Trophoblast cell (in vitro differentiated cells and primary cell): ENCODE measurements around the gene SLC38A7.

Experiments
- DNase-seq, 2 donors: peaks; one replicate each; pipeline ENCODE4 v3.0.0-alpha.2; 2016
- H2AFZ ChIP-seq: 2 replicates; pipeline ENCODE4 v1.6.1; 2013; ENCODE audit warnings: low read length, moderate library complexity, mild to moderate bottlenecking; ENCODE audit not compliant: insufficient read depth, poor library complexity
- H2AK5ac ChIP-seq: 2 replicates; pipeline ENCODE4 v1.6.1; 2013; ENCODE audit warnings: mild to moderate bottlenecking, low read length
- H2BK120ac ChIP-seq: 2 replicates; pipeline ENCODE4 v1.6.1; 2013; ENCODE audit warnings: low read length, mild to moderate bottlenecking, moderate library complexity; ENCODE audit not compliant: insufficient read depth, poor library complexity
- H2BK12ac ChIP-seq: 2 replicates; pipeline ENCODE4 v1.6.1; 2013; ENCODE audit warnings: mild to moderate bottlenecking, low read length, moderate library complexity
- H2BK5ac ChIP-seq: 2 replicates; pipeline ENCODE4 v1.6.1; 2013; ENCODE audit warnings: low read length, low read depth, moderate library complexity, mild to moderate bottlenecking; ENCODE audit not compliant: poor library complexity
- H3K14ac ChIP-seq: 2 replicates; pipeline ENCODE4 v1.6.1; 2013; ENCODE audit warnings: mild to moderate bottlenecking, low read length
- H3K18ac ChIP-seq: 2 replicates; pipeline ENCODE4 v1.6.1; 2013; ENCODE audit warnings: mild to moderate bottlenecking, low read length
- H3K23ac ChIP-seq: 2 replicates; pipeline ENCODE4 v1.6.1; 2013; ENCODE audit warnings: low read length
- H3K27ac ChIP-seq: 2 replicates; pipeline ENCODE4 v1.5.1; 2013; ENCODE audit warnings: low read depth, mild to moderate bottlenecking, inconsistent platforms, low read length, moderate library complexity
- H3K27me3 ChIP-seq: 2 replicates; pipeline ENCODE4 v1.6.1; 2013; ENCODE audit warnings: inconsistent platforms, mild to moderate bottlenecking, low read length, moderate library complexity; ENCODE audit not compliant: insufficient read depth
- H3K36me3 ChIP-seq, 2 experiments: 1 replicate in 1 of 2; 2 replicates in 1 of 2; pipeline ENCODE4 v1.6.1; 2013; ENCODE audit warnings: low read length in 2 of 2, mild to moderate bottlenecking in 2 of 2, moderate library complexity in 1 of 2; ENCODE audit not compliant: insufficient read depth in 2 of 2, control insufficient read depth in 1 of 2
- H3K4ac ChIP-seq: 2 replicates; pipeline ENCODE4 v1.6.1; 2013; ENCODE audit warnings: low read depth, mild to moderate bottlenecking, low read length, moderate library complexity
- H3K4me1 ChIP-seq, 2 experiments: 1 replicate in 1 of 2; 2 replicates in 1 of 2; pipeline ENCODE4 v1.6.1; 2013; ENCODE audit warnings: low read length in 2 of 2, mild to moderate bottlenecking in 2 of 2, moderate library complexity in 1 of 2; ENCODE audit not compliant: insufficient read depth in 2 of 2, control insufficient read depth in 1 of 2
- H3K4me2 ChIP-seq: 2 replicates; pipeline ENCODE4 v1.6.1; 2013; ENCODE audit warnings: inconsistent platforms, mild to moderate bottlenecking, low read length, moderate library complexity
- H3K4me3 ChIP-seq: 2 replicates; pipeline ENCODE4 v1.5.1; 2013; ENCODE audit warnings: mild to moderate bottlenecking, low read depth, low read length, inconsistent platforms
- H3K79me1 ChIP-seq: one replicate; pipeline ENCODE4 v1.6.1; 2013; ENCODE audit warnings: low read length
- H3K79me2 ChIP-seq: 2 replicates; pipeline ENCODE4 v1.6.1; 2013; ENCODE audit warnings: low read length, mild to moderate bottlenecking; ENCODE audit not compliant: control insufficient read depth, insufficient read depth, poor library complexity
- H3K9ac ChIP-seq: 2 replicates; pipeline ENCODE4 v1.6.1; 2013; ENCODE audit warnings: mild to moderate bottlenecking, low read length
- H3K9me3 ChIP-seq: 2 replicates; pipeline ENCODE4 v1.6.1; 2013; ENCODE audit warnings: low read depth, mild to moderate bottlenecking, control low read depth, inconsistent platforms, low read length; ENCODE audit not compliant: insufficient read depth
- H4K12ac ChIP-seq: 2 replicates; pipeline ENCODE4 v1.6.1; 2013; ENCODE audit warnings: low read depth, mild to moderate bottlenecking, low read length, moderate library complexity
- H4K8ac ChIP-seq: 2 replicates; pipeline ENCODE4 v1.6.1; 2013; ENCODE audit warnings: low read depth, mild to moderate bottlenecking, low read length, moderate library complexity
- H4K91ac ChIP-seq: one replicate; pipeline ENCODE4 v1.6.1; 2013; ENCODE audit warnings: low read depth, mild to moderate bottlenecking, low read length, moderate library complexity
- WGBS: extraction: QIAGEN DNeasy Blood & Tissue Kit; methylation state at CpG from one replicate; pipeline ENCODE4 v1.1.7; 2013; ENCODE audit warnings: missing lambda C conversion rate; ENCODE audit not compliant: insufficient read length, insufficient coverage; ENCODE audit errors: extremely low coverage; 5-methylcytosine and 5-hydroxymethylcytosine counted together

The SLC38A7 gene

DNA sequence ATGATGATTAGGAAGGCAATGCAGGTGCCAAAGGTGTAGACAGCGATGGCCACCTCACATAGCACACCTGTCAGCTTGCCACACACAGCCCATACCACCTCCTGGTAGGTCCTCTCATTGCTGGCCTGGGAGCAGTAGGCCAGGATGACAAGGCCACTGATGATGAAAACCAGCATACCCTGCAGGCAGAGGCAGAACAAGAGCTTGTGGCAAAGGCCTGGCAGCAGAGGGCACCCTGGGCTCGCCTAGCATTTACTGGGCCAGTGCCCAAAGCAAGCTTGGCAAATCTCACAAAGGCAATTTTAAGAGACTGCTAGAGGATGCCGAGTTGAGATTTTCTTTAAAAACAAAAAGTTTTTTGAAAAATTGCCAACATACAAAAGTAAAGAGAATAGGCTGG, 5.9 kb downstream of the SLC38A7 start:
- Histone ChIP-seq H3K18ac (no peak overlapping the region), H3K14ac (no peak overlapping the region), H2AFZ (no peak overlapping the region), H3K23ac (no peak overlapping the region), H3K79me2 (peaks cover 2% of the 10 kb centered on the region), H3K36me3 (peaks cover 39 to 45% of the 10 kb centered on the region in 2 experiments), H3K4me2 (no peak overlapping the region), H3K27me3 (no peaks in the 10 kb centered on the region), H3K79me1 (no peaks in the 10 kb centered on the region), H4K8ac (no peak overlapping the region), H2BK12ac (no peak overlapping the region), H2BK120ac (no peak overlapping the region), H3K27ac (no peak overlapping the region), H3K4me1 (peaks cover 5 to 7% of the 10 kb centered on the region in 2 experiments), H2AK5ac (no peak overlapping the region), H4K91ac (no peak overlapping the region), H3K9ac (no peak overlapping the region), H3K4ac (no peak overlapping the region), H3K9me3 (peaks cover 2% of the 10 kb centered on the region), H4K12ac (no peak overlapping the region), H3K4me3 (no peak overlapping the region), H2BK5ac (no peak overlapping the region)
- WGBS, result no CpG with 5 or more reads among the region's 3 CpGs
- no peak for DNase-seq

GRCh38 chr16:58678269-58678668, 6.3 kb downstream of the SLC38A7 start:
- H4K91ac ChIP-seq, result no peak overlapping the region
- no peak overlapping the region for H2AFZ ChIP-seq
- H3K23ac ChIP-seq, result no peak overlapping the region
- H3K4me2 ChIP-seq, result no peak overlapping the region
- H3K9ac ChIP-seq, result no peak overlapping the region
- peaks cover under 1 to 3% of the 10 kb centered on the region in 2 experiments for H3K4me1 ChIP-seq
- no CpG with 5 or more reads among the region's 4 CpGs for WGBS
- peaks cover 2% of the 10 kb centered on the region for H3K9me3 ChIP-seq
- no peak overlapping the region for H2BK12ac ChIP-seq
- no peak overlapping the region for H2AK5ac ChIP-seq
- H3K27ac ChIP-seq, result no peak overlapping the region
- H4K12ac ChIP-seq, result no peak overlapping the region
- DNase-seq, result no peak
- H3K14ac ChIP-seq, result no peak overlapping the region
- no peaks in the 10 kb centered on the region for H3K79me1 ChIP-seq
- no peaks in the 10 kb centered on the region for H3K27me3 ChIP-seq
- H3K18ac ChIP-seq, result no peak overlapping the region
- no peak overlapping the region for H3K4ac ChIP-seq
- H2BK5ac ChIP-seq, result no peak overlapping the region
- no peak overlapping the region for H2BK120ac ChIP-seq
- no peak overlapping the region for H3K4me3 ChIP-seq
- H3K79me2 ChIP-seq, result no peaks in the 10 kb centered on the region
- peaks cover 39 to 45% of the 10 kb centered on the region in 2 experiments for H3K36me3 ChIP-seq
- no peak overlapping the region for H4K8ac ChIP-seq

DNA sequence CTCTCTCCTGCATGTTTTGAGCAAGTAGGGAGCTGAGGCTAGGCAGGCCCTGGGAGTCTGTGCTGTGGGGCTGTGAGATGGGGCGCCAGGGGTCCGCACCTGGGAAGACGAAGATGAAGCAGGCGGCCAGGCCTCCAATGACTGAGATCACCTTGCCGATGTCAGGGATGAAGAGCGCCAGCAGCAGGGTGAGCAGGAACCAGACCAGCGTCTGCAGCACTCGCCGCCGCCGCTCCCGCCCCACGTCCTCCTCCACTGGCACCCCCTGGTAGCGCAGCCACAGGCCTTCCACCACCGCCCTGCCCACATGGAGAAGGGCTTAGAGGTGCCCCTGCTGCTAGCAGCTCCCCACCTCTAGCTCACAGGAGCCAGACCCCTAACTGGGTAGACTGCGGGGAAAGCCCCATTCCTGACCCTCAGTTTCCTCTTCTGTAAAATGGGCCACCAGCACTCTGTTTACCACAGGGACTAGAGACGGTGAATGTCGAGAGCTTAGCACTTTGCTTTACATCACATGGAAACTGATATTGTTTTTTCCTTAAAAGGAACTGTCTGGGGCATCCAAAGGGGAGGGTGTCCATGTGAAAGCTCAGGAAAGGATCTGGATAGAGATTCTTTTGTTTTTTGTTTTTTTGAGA, 13.5 kb downstream of the SLC38A7 start:
- no peak overlapping the region for H3K4me3 ChIP-seq
- no peak overlapping the region for H3K4ac ChIP-seq
- no peak overlapping the region for H4K91ac ChIP-seq
- H2BK5ac ChIP-seq, result no peak overlapping the region
- H3K23ac ChIP-seq, result no peak overlapping the region
- no peak overlapping the region for H2BK120ac ChIP-seq
- no CpG with 5 or more reads among the region's 18 CpGs for WGBS
- no peak overlapping the region for H3K14ac ChIP-seq
- no peak overlapping the region for H2BK12ac ChIP-seq
- H3K36me3 ChIP-seq, result peaks cover 48 to 58% of the 10 kb centered on the region in 2 experiments
- no peak overlapping the region for H3K18ac ChIP-seq
- H4K8ac ChIP-seq, result no peak overlapping the region
- H3K79me2 ChIP-seq, result no peaks in the 10 kb centered on the region
- H4K12ac ChIP-seq, result no peak overlapping the region
- H3K9ac ChIP-seq, result no peak overlapping the region
- H3K4me2 ChIP-seq, result no peak overlapping the region
- H2AK5ac ChIP-seq, result no peak overlapping the region
- no peak overlapping the region for H3K27ac ChIP-seq
- H3K79me1 ChIP-seq, result no peaks in the 10 kb centered on the region
- H3K27me3 ChIP-seq, result no peaks in the 10 kb centered on the region
- DNase-seq, result no peak
- no peaks in the 10 kb centered on the region for H3K4me1 ChIP-seq
- peaks cover 2% of the 10 kb centered on the region for H3K9me3 ChIP-seq
- no peak overlapping the region for H2AFZ ChIP-seq

DNA sequence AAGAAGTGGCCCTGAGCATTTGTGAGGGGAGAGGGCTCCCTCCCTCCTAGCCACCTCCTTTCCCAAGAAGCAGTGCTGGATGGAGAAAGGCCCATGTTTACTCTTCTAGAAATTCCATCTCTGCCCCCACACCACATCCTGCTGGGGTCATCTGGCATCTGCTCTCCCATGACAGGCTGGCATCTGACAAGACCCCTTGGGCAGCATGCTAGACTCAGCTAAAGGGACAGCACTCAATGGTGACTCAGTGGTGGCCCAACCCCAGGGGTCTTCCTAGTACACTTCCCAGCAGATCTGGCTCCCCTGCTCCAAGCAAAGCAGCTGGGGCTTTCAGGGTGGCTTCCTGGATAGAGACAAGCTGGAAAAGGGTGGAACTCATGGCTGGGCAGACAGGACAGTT, 14.4 kb downstream of the SLC38A7 start:
- Histone ChIP-seq H2AK5ac (no peak overlapping the region), H3K9ac (no peak overlapping the region), H3K4me2 (no peak overlapping the region), H4K8ac (no peak overlapping the region), H4K91ac (no peak overlapping the region), H3K4me3 (no peak overlapping the region), H3K79me1 (no peaks in the 10 kb centered on the region), H3K9me3 (peaks cover 2% of the 10 kb centered on the region), H4K12ac (no peak overlapping the region), H2BK120ac (no peak overlapping the region), H3K79me2 (no peaks in the 10 kb centered on the region), H3K27ac (no peak overlapping the region), H3K27me3 (no peaks in the 10 kb centered on the region), H3K4me1 (no peaks in the 10 kb centered on the region), H3K14ac (no peak overlapping the region), H2BK5ac (no peak overlapping the region), H3K18ac (no peak overlapping the region), H3K23ac (no peak overlapping the region), H2BK12ac (no peak overlapping the region), H2AFZ (no peak overlapping the region), H3K4ac (no peak overlapping the region), H3K36me3 (peaks cover 41 to 53% of the 10 kb centered on the region in 2 experiments)
- no peak for DNase-seq
